Activated CD4-positive, alpha-beta T cell treated with anti-CD3 and anti-CD28 coated beads, Interleukin-10, Interleukin-2, amounts not matched to agents 100 ng/mL and 50 ng/mL, durations not matched to agents 16 hours and 8 hours (primary cell): ENCODE measurements around the gene ARCN1.

Experiments used
- DNase-seq: peaks from one replicate; pipeline ENCODE4 v3.0.0-alpha.2; 2020

Gene ARCN1

DNA sequence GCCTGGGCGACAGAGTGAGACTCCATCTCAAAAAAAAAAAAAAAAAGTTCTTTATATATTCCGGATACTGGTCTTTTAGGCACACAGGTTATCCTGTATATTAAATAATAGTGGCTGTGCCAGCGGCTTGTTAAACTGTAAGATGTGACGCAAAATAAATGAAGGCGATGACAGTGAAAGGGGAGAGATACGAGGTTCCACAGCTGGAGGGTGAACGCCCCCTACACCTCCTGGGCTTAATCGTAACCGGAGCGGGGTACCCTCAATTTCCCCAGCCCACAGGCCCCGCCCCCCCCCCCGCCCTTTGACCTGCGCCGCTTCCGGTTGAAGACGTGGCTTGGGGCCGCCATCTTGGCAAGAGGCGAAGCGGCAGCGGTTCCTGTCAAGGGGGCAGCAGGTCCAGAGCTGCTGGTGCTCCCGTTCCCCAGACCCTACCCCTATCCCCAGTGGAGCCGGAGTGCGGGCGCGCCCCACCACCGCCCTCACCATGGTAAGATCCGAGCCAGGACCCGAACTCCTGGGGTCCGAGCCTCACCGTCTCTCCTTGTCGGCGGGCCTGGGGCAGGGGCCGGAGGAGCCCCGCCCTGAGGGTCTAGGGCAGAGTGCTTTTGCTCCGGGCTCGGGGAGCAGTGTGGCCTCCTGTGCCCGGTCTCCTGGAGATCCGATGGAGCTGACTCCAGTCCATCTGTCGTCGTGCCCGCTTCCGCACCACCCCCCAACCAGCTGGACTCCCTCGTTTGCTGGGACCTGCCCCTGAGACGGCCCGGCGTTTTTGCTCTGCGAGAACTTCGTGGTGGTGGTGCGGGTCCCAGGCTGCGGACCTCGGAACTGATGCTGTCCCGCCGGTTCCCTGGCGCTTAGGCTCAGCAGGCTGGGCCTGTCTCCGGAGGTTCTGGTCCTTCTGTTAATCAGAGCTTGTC lies at the start of gene ARCN1:
ARCN1 (plus strand) TSS at position 349 of the 920 bp plus-strand sequence; CDS start at position 488, 139 bp downstream.
- DNase-seq = peak; percentile 86

DNA sequence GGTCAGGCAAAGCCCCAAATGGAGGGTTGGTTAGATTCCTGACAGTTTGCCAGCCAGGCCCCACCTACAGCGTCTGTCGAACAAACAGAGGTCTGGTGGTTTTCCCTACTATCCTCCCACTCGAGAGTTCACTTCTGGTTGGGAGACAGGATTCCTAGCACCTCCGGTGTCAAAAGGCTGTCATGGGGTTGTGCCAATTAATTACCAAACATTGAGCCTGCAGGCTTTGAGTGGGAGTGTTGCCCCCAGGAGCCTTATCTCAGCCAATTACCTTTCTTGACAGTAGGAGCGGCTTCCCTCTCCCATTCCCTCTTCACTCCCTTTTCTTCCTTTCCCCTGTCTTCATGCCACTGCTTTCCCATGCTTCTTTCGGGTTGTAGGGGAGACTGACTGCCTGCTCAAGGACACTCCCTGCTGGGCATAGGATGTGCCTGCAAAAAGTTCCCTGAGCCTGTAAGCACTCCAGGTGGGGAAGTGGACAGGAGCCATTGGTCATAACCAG lies 49.6 kb upstream of the ARCN1 start:
- DNase-seq = no peak

DNA sequence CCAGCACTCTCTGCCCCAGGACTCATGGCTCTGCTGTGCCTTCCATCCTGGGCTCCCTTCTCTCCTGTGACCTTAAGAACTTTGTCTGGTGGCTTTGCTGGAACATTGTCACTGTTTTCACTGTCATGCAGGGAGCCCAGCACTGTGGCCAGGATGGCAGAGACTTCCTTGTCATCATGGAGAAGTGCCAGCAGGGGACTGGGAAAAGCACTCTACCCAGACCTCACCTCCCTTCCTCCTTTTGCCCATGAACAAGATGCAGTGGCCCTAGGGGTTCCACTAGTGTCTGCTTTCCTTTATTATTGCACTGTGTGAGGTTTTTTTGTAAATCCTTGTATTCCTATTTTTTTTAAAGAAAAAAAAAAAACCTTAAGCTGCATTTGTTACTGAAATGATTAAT lies 47.9 kb upstream of the ARCN1 start:
- no peak for DNase-seq

- no peak for DNase-seq
Measured at GRCh38 chr11:118524757-118525470, 47.3 kb upstream of the ARCN1 start.

- no peak for DNase-seq
Measured at GRCh38 chr11:118526688-118527087, 45.5 kb upstream of the ARCN1 start.

DNA sequence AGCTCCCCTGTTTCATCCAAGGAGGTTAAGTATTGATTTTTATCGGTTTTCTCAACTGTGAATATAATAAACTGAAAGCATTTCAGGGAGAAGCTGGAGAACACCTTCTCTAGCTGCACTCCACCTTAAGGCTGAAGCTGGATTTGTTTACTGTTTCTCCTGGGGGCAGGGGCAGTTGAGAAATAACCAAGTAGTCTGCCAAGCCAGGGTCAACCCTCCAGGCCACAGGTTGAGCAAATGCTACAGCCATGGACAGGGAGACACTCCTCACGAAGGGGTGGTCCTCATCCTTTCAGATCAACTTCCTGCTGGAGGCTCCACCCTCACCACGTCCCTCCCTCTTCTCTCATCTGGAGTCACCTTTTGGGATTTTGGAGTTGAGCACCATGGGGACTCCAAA lies 45.1 kb upstream of the ARCN1 start, which contains the start of gene TTC36:
TTC36 (plus strand) TSS at position 366 of the 400 bp plus-strand sequence; CDS start at position 387, 21 bp downstream.
- DNase-seq = no peak

GRCh38 chr11:118528511-118528910 lies 43.7 kb upstream of the ARCN1 start:
- no peak for DNase-seq

DNA sequence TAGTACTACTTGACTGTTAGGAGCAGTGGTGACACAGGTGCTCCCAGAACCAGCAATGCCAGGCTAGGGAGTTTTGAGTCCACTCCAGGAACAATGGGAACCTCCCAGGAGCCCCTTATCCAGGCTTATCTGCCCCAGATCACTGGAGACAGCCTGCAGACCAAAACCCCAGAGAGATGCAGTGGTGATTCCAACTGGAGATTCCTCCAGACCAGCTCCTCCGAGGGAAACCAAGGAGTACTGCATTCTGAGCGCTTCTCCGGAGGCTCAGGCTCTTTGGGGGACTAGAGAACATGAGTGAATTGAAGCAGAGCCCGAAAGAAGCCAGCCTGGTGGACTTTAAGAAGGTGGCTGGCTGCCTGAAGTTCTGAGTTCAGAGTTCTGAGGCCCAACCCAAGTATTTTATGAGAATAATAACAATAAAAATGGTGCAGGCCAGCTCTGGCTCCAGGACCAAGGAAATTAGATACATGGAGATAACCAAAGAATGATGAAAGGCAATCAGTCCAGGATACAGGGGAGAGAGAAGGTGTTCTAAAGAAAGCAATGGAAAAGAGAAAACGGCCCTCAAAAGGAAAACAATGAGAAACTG lies 42.5 kb upstream of the ARCN1 start:
- DNase-seq = no peak

- no peak for DNase-seq
Measured at GRCh38 chr11:118530180-118530682, 42.0 kb upstream of the ARCN1 start.

DNA sequence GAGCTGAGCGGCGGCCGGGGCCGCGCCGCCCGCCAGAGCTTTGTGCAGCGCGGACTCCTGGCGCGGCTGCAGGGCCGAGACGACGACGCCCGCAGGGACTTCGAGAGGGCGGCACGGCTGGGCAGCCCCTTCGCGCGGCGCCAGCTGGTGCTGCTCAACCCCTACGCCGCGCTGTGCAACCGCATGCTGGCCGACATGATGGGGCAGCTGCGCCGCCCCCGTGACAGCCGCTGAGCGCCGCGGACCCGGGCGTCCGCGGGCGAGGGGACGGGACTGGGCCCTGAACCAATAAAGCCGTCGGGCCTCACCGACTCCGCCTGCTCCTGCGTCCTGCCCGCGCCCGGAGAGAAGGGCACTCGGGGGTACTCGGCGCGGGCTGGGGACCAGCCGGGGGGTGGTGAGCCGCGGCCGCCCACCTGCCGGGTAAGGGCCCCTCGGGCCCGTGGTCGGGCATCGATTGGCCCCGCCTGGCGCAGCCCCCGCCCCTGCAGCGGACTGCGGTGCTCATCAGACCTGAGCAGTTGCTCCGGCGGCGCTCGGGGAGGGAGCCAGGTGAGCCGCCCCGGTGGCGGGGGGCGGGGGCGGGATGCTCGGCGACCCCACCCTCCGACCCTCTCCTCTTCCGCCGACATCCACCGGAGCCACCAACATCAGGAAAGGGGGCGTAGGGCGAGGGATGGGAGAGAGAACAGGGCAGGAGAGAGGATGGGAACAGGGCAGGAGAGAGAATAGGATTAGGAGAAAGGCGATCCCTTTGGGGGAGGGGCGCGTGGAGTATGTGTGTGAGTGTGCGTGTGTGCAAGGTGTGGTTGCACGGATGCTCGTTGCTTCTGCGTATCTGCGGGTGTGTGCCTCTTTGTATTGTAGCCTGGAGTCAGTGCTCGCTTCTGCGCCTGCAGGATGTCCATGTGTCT lies 41.3 kb upstream of the ARCN1 start, which contains the start of gene TMEM25:
TMEM25 (plus strand) TSS at position 510 of the 914 bp plus-strand sequence. CDS start 610 bp downstream, outside the sequence.
- peak; percentile 76 for DNase-seq

DNA sequence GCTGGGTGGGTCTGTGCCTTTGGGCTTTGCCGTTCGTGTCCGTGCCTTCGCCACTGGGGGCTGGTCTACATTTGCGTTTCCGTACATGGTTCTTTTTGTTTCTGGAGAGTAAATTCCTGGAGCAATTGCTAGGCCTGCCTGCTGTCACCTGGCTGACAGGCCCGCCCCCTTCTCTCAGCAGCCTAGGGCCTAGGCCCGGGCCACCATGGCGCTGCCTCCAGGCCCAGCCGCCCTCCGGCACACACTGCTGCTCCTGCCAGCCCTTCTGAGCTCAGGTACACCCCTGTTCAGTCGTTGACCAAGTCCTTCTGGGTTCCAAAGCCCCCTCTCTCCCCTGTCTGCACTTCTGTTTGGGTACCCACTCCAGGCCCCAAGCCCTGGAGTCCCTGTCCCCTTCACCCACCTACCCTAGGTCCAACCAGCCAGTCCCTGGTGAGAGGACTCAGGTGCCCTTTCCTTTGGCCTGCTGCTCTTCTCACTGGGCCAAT lies 40.6 kb upstream of the ARCN1 start:
- DNase-seq = no peak

DNA sequence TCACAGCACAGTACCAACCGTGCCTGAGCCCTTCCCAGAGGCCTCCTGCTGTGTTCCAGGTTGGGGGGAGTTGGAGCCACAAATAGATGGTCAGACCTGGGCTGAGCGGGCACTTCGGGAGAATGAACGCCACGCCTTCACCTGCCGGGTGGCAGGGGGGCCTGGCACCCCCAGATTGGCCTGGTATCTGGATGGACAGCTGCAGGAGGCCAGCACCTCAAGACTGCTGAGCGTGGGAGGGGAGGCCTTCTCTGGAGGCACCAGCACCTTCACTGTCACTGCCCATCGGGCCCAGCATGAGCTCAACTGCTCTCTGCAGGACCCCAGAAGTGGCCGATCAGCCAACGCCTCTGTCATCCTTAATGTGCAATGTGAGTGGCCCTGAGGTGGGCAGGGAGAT lies 40.1 kb upstream of the ARCN1 start:
- no peak for DNase-seq

DNA sequence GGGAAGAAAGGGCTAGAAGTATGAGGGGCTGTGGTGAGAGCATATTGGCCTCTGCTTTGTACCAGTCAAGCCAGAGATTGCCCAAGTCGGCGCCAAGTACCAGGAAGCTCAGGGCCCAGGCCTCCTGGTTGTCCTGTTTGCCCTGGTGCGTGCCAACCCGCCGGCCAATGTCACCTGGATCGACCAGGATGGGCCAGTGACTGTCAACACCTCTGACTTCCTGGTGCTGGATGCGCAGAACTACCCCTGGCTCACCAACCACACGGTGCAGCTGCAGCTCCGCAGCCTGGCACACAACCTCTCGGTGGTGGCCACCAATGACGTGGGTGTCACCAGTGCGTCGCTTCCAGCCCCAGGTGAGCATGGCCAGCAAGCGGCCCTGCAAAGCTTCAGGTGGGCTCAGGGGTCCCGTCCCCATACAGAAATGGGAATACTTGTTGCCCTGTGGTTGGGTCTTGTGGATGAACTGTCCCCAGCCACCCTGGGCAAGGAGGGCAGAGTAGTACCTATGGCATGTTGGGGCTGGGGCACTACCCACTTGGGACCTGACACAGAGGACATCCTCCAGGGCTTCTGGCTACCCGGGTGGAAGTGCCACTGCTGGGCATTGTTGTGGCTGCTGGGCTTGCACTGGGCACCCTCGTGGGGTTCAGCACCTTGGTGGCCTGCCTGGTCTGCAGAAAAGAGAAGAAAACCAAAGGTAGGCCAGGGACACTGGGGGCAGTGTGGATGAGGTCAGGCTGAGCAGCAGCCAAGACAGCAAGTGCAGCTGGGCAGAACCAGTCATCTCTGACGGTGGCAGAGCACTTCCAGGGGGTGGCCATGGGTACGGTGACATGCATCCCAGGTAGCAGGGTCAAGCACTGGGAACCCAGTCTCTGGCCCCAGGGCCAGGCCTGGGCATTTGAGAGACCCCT lies 39.1 kb upstream of the ARCN1 start:
- DNase-seq = no peak

DNA sequence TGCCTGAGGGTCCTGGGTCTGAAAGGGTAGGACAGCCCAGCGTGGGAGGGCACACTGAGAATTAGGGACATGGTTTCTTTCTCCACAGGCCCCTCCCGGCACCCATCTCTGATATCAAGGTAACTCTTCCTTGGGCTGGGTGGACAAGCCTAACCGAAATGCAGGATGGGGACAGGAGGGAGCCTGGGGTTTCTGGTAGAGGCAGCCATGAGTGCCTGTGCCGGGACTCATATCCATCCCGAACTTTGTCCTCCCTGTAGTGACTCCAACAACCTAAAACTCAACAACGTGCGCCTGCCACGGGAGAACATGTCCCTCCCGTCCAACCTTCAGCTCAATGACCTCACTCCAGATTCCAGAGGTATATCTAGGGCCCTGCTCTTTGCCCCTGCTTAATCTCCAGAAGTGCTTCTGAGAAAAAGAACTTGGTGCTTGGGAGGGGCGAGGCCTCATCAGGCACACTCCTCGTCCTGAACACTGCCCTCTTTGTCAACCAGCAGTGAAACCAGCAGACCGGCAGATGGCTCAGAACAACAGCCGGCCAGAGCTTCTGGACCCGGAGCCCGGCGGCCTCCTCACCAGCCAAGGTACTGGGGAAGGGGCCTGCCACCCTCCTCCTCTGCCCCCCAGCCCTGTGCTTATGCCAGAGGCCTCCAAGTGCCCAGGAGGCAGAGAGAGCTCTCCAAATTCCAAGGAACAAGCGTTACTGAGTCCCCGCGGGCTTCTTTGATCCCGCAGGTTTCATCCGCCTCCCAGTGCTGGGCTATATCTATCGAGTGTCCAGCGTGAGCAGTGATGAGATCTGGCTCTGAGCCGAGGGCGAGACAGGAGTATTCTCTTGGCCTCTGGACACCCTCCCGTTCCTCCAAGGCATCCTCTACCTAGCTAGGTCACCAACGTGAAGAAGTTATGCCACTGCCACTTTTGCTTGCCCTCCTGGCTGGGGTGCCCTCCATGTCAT lies 38.2 kb upstream of the ARCN1 start:
- DNase-seq = no peak

DNA sequence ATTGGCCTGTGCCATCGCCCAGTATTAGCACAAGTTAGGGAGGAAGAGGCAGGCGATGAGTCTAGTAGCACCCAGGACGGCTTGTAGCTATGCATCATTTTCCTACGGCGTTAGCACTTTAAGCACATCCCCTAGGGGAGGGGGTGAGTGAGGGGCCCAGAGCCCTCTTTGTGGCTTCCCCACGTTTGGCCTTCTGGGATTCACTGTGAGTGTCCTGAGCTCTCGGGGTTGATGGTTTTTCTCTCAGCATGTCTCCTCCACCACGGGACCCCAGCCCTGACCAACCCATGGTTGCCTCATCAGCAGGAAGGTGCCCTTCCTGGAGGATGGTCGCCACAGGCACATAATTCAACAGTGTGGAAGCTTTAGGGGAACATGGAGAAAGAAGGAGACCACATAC lies 36.9 kb upstream of the ARCN1 start:
- DNase-seq = no peak

- DNase-seq = no peak
Measured at GRCh38 chr11:118536726-118537125, 35.5 kb upstream of the ARCN1 start.

DNA sequence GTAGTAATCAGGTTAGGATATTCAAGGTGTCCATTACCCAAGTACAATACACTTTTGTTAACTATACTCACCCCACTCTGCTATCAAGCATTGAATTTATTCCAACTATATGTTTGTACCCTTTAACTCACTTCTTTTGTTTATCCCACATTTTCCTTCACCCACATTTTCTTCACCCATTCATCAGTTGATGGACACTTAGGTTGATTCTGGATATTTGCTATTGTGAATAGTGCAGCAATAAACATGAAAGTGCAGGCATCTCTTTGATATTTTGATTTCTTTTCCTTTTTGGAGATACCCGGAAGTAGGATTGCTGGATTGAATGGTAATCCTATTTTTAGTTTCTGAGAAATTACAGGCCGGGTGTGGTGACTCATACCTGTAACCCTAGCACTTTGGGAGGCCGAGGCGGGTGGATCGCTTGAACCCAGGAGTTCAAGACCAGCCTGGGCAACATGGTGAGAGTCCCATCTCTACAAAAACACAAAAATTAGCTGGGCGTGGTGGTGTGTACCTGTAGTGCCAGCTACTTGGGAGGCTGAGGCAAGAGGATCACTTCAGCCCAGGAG lies 34.7 kb upstream of the ARCN1 start:
- no peak for DNase-seq

- DNase-seq = no peak
Measured at GRCh38 chr11:118544010-118544646, 28.1 kb upstream of the ARCN1 start.

DNA sequence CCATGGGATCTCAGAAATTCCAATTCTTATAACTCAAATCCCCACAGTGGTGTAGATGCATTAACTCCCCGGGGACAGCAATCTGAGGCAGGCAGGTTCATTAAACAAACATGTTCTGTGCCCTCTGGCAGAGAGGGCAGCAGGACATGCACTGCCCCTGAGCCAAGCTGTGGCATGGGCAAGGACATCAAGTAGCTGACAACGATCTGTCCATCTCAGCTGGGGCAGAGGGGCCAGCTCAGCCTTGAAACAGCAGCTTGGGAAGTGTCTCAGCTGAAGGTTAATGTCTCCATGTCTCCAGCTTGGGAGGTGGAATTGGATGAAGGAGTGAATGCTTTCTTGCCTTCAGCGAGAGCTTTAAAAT lies 27.6 kb upstream of the ARCN1 start:
- no peak for DNase-seq
